Transverse colon (tissue), 4 donors: Measurements from ENCODE around the gene HLA-B. TPM values are rescaled to one million over a fixed set of nuclear protein-coding genes. Genes with fewer than 3 reads are reported as not detected.
A peak's percentile ranks its signal among the peaks of the same experiment; 100 is the strongest.
"Not testable (repeated sequence)": the region's sequence is repeated elsewhere in the genome, so short reads cannot be mapped to it uniquely, and the experiment has no call there.

Experiments used
- DNase-seq: peaks from one replicate; pipeline ENCODE4 v3.0.0-alpha.2; 2019
- H3K27ac ChIP-seq, 4 donors: fragments of 200-600 bp; sonication (generic); 2 replicates each; pipeline ENCODE4 v1.5.1; 2016 to 2018; ENCODE audit warnings: inconsistent platforms in 4 of 4
- H3K27me3 ChIP-seq: fragments of 200-600 bp; sonication (generic); 2 replicates; pipeline ENCODE4 v1.5.1; 2017; ENCODE audit warnings: inconsistent platforms
- H3K36me3 ChIP-seq, 4 donors: fragments of 200-600 bp; sonication (generic); 2 replicates each; pipeline ENCODE4 v1.5.1; 2017 to 2019; ENCODE audit warnings: inconsistent platforms in 4 of 4
- H3K4me1 ChIP-seq, 4 donors: fragments of 200-600 bp; sonication (generic); 2 replicates each; pipeline ENCODE4 v1.5.1; 2017 to 2020; ENCODE audit warnings: inconsistent platforms in 4 of 4
- H3K4me3 ChIP-seq, 4 donors: fragments of 200-600 bp; sonication (generic); 1 replicate in 1 of 4; 2 replicates in 3 of 4; pipeline versions ENCODE4 v1.5.1 to v1.6.1; 2017 to 2019; ENCODE audit warnings: inconsistent platforms in 4 of 4
- H3K9me3 ChIP-seq, 2 donors: fragments of 200-600 bp; sonication (generic); 2 replicates each; pipeline ENCODE4 v1.5.1; 2017 to 2019; ENCODE audit warnings: inconsistent platforms in 2 of 2
- CTCF ChIP-seq, 5 experiments: fragments of 200-600 bp in 3 of 5; fragments of 450-650 bp in 2 of 5; sonication (generic) in 3 of 5; IDR thresholded peaks; 1 replicate in 2 of 5; 2 replicates in 3 of 5; pipeline ENCODE4 v1.5.1; 2016 to 2017; ENCODE audit warnings: antibody characterized with exemption in 5 of 5, inconsistent platforms in 3 of 5, mild to moderate bottlenecking in 2 of 5, moderate library complexity in 1 of 5
- EP300 ChIP-seq: sonication (generic); formaldehyde crosslinking; IDR thresholded peaks from one replicate; pipeline ENCODE4 v1.6.1; 2017; ENCODE audit warnings: antibody characterized with exemption, low read depth
- POLR2A ChIP-seq: fragments of 450-650 bp; IDR thresholded peaks from one replicate; pipeline ENCODE4 v1.6.1; 2016; ENCODE audit warnings: antibody characterized with exemption, mild to moderate bottlenecking, moderate library complexity
- POLR2AphosphoS5 ChIP-seq, 3 donors: sonication (generic); formaldehyde crosslinking; IDR thresholded peaks; one replicate each; pipeline ENCODE4 v1.6.1; 2016; ENCODE audit warnings: antibody characterized with exemption in 3 of 3
- WGBS, 2 donors: methylation state at CpG; one replicate each; pipeline ENCODE4 v1.1.5; 2018; ENCODE audit warnings: low coverage in 1 of 2; 5-methylcytosine and 5-hydroxymethylcytosine counted together
- in situ Hi-C, 4 donors: fragments of 200-750 bp; cut with MboI; loops; one replicate each; pipeline versions ENCODE4 v1.15.0 to v1.15.1; 2017; ENCODE audit warnings: low sequenced_read_pairs in 3 of 4, low pct_ligation_motif_present in 1 of 4, low pct_unique_long_range_greater_than_20kb in 1 of 4
- intact Hi-C: fragments of 100-400 bp; cut with DNase I; formaldehyde crosslinking; loops from one replicate; pipeline ENCODE4 v1.15.1; 2023; ENCODE audit warnings: low total_unique reads
- total RNA-seq, 4 donors: library from RNA; depleted of rRNA; stranded (reverse); fragments of >200 nt; gene quantifications; one replicate each; pipeline ENCODE4 v1.1.0, GENCODE V29; 2016

Gene HLA-B
- total RNA-seq, 4 donors from 2014 or later = 915 to 3,432 (median 2,814) TPM

GRCh38 chr6:31377029-31377428 lies 20.1 kb upstream of the HLA-B start:
- intact Hi-C loops = no loop called here
- Histone ChIP-seq H3K4me3 (no peak overlapping the region), H3K36me3 (no peaks in the 10 kb centered on the region), H3K27ac (no peak overlapping the region), H3K27me3 (peaks cover 11% of the 10 kb centered on the region), H3K9me3 (peaks cover under 1 to 3% of the 10 kb centered on the region in 2 donors), H3K4me1 (peaks cover 0 to 19% (median 5%) of the 10 kb centered on the region in 4 donors)
- DNase-seq = no peak
- WGBS, 2 donors = 35% methylated on average over 3 of the region's 4 CpGs; no CpG with 5 or more reads in 1 of the 2 donors
- in situ Hi-C loops = loop anchor here in 1 of 4 donors (5.0 kb wide), 1 partner anchor 240 kb away; the partner anchor contains the start of gene PSORS1C2
- no peak for TF ChIP-seq EP300
- TF ChIP-seq POLR2AphosphoS5 (IDR thresholded peaks at IDR 0.05) = no peak
- TF ChIP-seq POLR2A = no peak
- TF ChIP-seq CTCF (IDR thresholded peaks at IDR 0.05) = no peak

- H3K36me3 ChIP-seq = no peaks in the 10 kb centered on the region
- H3K4me1 ChIP-seq = peaks cover 0 to 19% (median 5%) of the 10 kb centered on the region in 4 donors
- no peak overlapping the region for H3K4me3 ChIP-seq
- DNase-seq = no peak
- H3K27ac ChIP-seq = no peak overlapping the region
- H3K27me3 ChIP-seq = peaks cover 15% of the 10 kb centered on the region
- TF ChIP-seq CTCF (IDR thresholded peaks at IDR 0.05) = no peak
- in situ Hi-C loops = loop anchor here in 1 of 4 donors (5.0 kb wide), 1 partner anchor 238 kb away; the partner anchor contains the start of gene PSORS1C2
- intact Hi-C loops = no loop called here
- peaks cover 3 to 6% of the 10 kb centered on the region in 2 donors for H3K9me3 ChIP-seq
These were observed 18.7 kb upstream of the HLA-B start for GRCh38 chr6:31375699-31376098.

- Histone ChIP-seq H3K4me1 (peaks cover 0 to 13% (median 5%) of the 10 kb centered on the region in 4 donors), H3K27me3 (peaks cover 26% of the 10 kb centered on the region)
- TF ChIP-seq CTCF (IDR thresholded peaks at IDR 0.05) = peak in 2 of 5 experiments; percentile 46 to 50
- DNase-seq, H3K36me3 ChIP-seq, intact Hi-C loops, H3K27ac ChIP-seq, H3K9me3 ChIP-seq, H3K4me3 ChIP-seq, in situ Hi-C loops: not testable (repeated sequence)
- WGBS, 2 donors = 9% methylated on average over 4 of the region's 8 CpGs; no CpG with 5 or more reads in 1 of the 2 donors
These were observed 17.1 kb upstream of the HLA-B start for GRCh38 chr6:31374118-31374517.

GRCh38 chr6:31368461-31368860 lies 11.5 kb upstream of the HLA-B start:
- Histone ChIP-seq H3K27me3 (peaks cover 35% of the 10 kb centered on the region), H3K36me3 (no peaks in the 10 kb centered on the region), H3K4me1 (peaks cover 0 to 4% (median 2%) of the 10 kb centered on the region in 4 donors), H3K4me3 (no peak overlapping the region), H3K27ac (no peak overlapping the region), H3K9me3 (peaks cover 3 to 6% of the 10 kb centered on the region in 2 donors)
- WGBS, 2 donors = 76% methylated on average over 2 of the region's 2 CpGs; no CpG with 5 or more reads in 1 of the 2 donors
- in situ Hi-C loops = loop anchor here (5.0 to 10.0 kb wide), 4 partner anchors 174 to 234 kb away; partner anchors contain the start of gene PSORS1C2 (in 3 of the 4)
- no peak for DNase-seq
- no peak for TF ChIP-seq POLR2AphosphoS5 (IDR thresholded peaks at IDR 0.05)
- no peak for TF ChIP-seq EP300
- TF ChIP-seq POLR2A = no peak
- TF ChIP-seq CTCF (IDR thresholded peaks at IDR 0.05) = no peak
- intact Hi-C loops = loop anchor here (5.0 kb wide), 2 partner anchors 171 to 231 kb away; partner anchors contain the start of gene PSORS1C2
